Measurements from ENCODE around the gene MAP2K3. TPM values are rescaled to one million over a fixed set of nuclear protein-coding genes. Genes with fewer than 3 reads are reported as not detected.

MAP2K3 gene
- total and polyA plus RNA-seq, 2 donors (not counting 3 experiments of a cell fraction or from before 2014, with no cell fraction given): 15.3 to 36.3 TPM

DNA sequence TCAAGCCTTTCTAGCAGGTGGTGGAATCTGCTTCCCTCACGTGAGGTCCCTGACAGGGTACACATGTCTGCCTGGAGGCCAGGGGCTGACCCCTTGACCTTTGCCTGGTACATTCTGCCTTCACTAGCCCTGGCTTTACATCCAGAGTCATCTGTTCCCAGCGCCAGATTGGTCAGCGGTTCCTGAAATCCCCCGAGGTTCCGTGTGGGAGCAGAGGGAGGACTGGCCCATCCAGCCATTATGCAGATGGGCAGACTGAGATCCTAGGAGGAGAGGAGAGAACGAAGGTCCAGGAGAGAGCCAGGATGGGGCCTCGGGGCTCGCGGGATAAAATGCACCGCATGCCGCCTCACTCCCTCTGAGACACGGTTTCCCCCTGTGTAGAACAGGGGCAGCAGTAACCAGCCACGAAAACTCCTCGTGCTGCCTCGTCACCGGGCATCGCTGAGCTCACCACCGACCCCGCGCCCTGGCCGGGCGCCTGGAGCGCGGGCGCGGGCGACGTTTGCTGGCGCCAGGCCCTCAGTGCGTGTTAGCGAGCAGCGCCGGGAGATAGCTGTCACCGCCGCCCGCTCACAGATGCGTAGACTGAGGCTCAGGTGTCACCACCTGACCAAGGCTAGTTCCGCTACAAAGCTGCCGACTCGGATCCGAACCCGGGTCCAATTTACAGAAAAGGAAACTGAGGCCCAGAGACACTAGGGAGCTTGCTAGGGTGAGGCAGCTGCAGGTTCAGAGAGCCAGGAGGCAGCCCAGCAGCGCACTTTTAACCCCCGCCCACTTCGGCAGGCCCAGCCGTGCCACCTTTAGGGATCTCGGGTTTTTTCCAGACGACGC, 811 bp upstream of the MAP2K3 start:
- Histone ChIP-seq H3K4me2 (ENCODE audit: insufficient read depth, low read length) (peak overlapping the region; percentile 62), H3K9me3 (replicated peaks; ENCODE audit: control insufficient read depth, insufficient read depth, low read length) (no peaks in the 10 kb centered on the region), H2AFZ (ENCODE audit: low read depth, low read length) (peak overlapping the region; percentile 70), H3K79me2 (ENCODE audit: control insufficient read depth, insufficient read depth, low read length) (peaks cover 33% of the 10 kb centered on the region), H3K27me3 (ENCODE audit: control insufficient read depth in 2 of 2, insufficient read depth in 2 of 2, low read length in 2 of 2) (no peaks in the 10 kb centered on the region), H4K20me1 (replicated peaks; ENCODE audit: control insufficient read depth, extremely low read depth, insufficient read depth, low read length) (no peaks in the 10 kb centered on the region), H3K4me3 (replicated peaks in 1 of 3; ENCODE audit: insufficient read depth in 1 of 3, low read depth in 1 of 3, low read length in 3 of 3) (peak overlapping the region in 2 of 3 experiments; percentile 25 to 43), H3K36me3 (ENCODE audit: control insufficient read depth in 2 of 2, extremely low read depth in 1 of 2, insufficient read depth in 2 of 2, low read length in 2 of 2) (no peaks in the 10 kb centered on the region), H3K27ac (ENCODE audit: insufficient read depth, low read depth, low read length) (peak overlapping the region; percentile 49), H3K9ac (replicated peaks; ENCODE audit: extremely low read depth, insufficient read depth, low read length) (peak overlapping the region; percentile 51), H3K4me1 (ENCODE audit: control insufficient read depth, extremely low read depth, insufficient read depth, low read length) (peaks cover 47% of the 10 kb centered on the region), H3K9me1 (replicated peaks; ENCODE audit: control insufficient read depth, extremely low read depth, insufficient read depth, low read length) (no peaks in the 10 kb centered on the region)
- CTCF ChIA-PET: interaction anchor here (0.8 to 5.4 kb wide), 4 partner anchors 228 to 240 kb away, joined by 4 to 68 read pairs (median 8); no protein-coding TSS in a partner anchor
- no peak for DNase-seq (ENCODE audit: low read depth, low spot score)
- TSS peak; percentile 41 for BruUV-seq (replicated peaks)
- intact Hi-C loops (cut with micrococcal nuclease) (loop anchor here (1.0 to 2.0 kb wide), 6 partner anchors 8 to 241 kb away; partner anchors contain the start of genes DHRS7B, TMEM11 and USP22), dilution Hi-C loops (cut with MboI; ENCODE audit: extremely low pct_ligation_motif_present, low sequenced_read_pairs) (no loop called here)
- POLR2A ChIA-PET: no interaction called here
- no peak for FAIRE-seq
- no peak for TF ChIP-seq FOS (IDR thresholded peaks at IDR 0.05; ENCODE audit: borderline replicate concordance, insufficient read depth, low read length)
- TF ChIP-seq, protein P1, sequence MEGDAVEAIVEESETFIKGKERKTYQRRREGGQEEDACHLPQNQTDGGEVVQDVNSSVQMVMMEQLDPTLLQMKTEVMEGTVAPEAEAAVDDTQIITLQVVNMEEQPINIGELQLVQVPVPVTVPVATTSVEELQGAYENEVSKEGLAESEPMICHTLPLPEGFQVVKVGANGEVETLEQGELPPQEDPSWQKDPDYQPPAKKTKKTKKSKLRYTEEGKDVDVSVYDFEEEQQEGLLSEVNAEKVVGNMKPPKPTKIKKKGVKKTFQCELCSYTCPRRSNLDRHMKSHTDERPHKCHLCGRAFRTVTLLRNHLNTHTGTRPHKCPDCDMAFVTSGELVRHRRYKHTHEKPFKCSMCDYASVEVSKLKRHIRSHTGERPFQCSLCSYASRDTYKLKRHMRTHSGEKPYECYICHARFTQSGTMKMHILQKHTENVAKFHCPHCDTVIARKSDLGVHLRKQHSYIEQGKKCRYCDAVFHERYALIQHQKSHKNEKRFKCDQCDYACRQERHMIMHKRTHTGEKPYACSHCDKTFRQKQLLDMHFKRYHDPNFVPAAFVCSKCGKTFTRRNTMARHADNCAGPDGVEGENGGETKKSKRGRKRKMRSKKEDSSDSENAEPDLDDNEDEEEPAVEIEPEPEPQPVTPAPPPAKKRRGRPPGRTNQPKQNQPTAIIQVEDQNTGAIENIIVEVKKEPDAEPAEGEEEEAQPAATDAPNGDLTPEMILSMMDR (IDR thresholded peaks at IDR 0.05; ENCODE audit: extremely low read depth in 1 of 2, insufficient read depth in 1 of 2, low read depth in 1 of 2, low read length in 2 of 2): no peak
- TF ChIP-seq POLR2A (IDR thresholded peaks at IDR 0.05; ENCODE audit: low read depth, low read length): no peak
- no peak for TF ChIP-seq GATA2 (IDR thresholded peaks at IDR 0.05; ENCODE audit: insufficient read depth, insufficient read length, low read depth, low read length)
- TF ChIP-seq POLR2AphosphoS5 (IDR thresholded peaks at IDR 0.05; ENCODE audit: insufficient read depth, low read depth, low read length): no peak
- TF ChIP-seq, protein P2, sequence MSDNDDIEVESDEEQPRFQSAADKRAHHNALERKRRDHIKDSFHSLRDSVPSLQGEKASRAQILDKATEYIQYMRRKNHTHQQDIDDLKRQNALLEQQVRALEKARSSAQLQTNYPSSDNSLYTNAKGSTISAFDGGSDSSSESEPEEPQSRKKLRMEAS (IDR thresholded peaks at IDR 0.05; ENCODE audit: insufficient read depth, insufficient read length): no peak
- TF ChIP-seq EZH2 (IDR thresholded peaks at IDR 0.05; ENCODE audit: borderline replicate concordance, low read depth, low read length, severe bottlenecking): no peak
- TF ChIP-seq JUN (IDR thresholded peaks at IDR 0.05; ENCODE audit: borderline replicate concordance, insufficient read depth, insufficient read length, low read depth): no peak
- TF ChIP-seq MYC (IDR thresholded peaks at IDR 0.05; ENCODE audit: low read depth, low read length): no peak

All from endothelial cell of umbilical vein (primary cell).